ENCODE data around the gene BLOC1S6.

Gene BLOC1S6

GRCh38 chr15:45587095-45587862, at the start of gene BLOC1S6:
TSS of gene BLOC1S6 (plus strand) at chr15:45587379. CDS start at chr15:45587444, 65 bp downstream.
- DNase-seq = peak; percentile 92

DNA sequence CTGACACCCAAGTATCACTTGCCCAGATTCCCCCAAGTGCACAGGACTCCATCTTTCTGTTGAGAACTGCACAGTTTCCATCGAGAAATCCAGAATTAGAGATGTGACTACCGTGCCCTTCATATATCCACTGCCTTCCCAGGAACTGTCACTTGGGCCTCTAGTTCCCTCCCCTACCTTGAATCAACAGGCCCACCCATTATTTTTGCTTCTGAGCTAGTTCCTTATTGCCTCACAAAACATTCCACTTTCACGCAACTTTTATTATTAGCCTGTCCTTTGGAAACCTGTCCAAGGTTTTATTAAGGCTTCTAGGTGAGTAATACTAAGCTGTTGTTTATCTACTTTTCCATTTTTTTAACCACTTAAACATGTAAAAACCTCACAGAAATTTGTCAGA, 47.5 kb upstream of the BLOC1S6 start:
- no peak for DNase-seq

DNA sequence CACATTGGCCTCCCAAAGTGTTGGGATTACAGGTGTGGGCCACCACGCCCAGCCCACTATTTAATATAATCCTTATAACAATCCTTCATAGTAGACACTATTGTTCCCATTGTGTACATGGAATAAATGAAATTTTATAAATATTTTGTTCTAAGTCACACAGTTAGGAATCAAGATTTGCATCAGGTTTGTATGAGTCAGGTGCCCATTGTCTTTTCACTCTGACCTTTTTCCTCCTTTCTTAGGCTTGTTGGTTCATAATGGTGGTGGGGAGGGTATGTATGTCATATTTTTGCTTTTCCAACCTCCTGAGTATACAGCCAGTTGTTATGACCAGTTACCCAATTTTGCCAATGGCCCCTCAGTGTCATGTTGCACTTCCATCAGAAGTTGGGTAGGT, 46.6 kb upstream of the BLOC1S6 start:
- no peak for DNase-seq

DNA sequence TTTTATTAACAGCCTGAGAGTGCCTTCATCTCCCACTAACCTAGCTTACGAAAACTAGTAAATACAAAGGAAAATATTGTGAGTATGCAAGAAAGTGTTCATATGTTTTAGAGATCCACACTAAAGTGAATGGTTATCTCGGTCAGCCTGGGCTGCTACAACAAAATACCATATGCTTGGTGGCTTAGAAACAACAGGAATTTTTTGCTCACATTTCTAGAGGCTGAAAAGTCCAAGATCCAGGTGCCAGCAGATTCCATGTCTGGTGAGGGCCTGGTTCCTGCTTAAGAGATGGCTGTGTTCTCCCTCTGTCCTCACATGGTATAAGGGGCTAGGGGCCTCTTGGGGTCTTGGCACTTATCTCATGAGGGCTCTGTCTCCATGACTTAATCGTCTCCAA, 44.1 kb upstream of the BLOC1S6 start:
- no peak for DNase-seq

GRCh38 chr15:45544266-45545023, 42.7 kb upstream of the BLOC1S6 start:
- DNase-seq = no peak

DNA sequence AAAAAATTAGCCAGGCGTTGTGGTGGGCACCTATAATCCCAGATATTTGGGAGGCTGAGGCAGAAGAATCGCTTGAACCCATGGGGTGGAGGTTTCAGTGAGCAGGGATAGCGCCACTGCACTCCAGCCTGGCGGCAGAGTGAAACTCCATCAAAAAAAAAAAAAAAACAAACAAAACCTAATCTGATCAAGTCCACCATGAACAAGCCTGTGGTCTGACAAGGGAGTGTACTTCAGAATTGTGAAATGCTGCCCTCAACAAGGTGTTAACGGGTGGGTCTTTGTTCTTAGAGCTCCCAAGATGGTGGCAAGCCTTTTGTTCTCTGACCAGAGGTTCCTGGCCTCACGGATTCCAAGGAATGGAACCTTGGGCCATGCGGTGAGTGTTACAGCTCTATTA, 40.4 kb upstream of the BLOC1S6 start:
- no peak for DNase-seq

DNA sequence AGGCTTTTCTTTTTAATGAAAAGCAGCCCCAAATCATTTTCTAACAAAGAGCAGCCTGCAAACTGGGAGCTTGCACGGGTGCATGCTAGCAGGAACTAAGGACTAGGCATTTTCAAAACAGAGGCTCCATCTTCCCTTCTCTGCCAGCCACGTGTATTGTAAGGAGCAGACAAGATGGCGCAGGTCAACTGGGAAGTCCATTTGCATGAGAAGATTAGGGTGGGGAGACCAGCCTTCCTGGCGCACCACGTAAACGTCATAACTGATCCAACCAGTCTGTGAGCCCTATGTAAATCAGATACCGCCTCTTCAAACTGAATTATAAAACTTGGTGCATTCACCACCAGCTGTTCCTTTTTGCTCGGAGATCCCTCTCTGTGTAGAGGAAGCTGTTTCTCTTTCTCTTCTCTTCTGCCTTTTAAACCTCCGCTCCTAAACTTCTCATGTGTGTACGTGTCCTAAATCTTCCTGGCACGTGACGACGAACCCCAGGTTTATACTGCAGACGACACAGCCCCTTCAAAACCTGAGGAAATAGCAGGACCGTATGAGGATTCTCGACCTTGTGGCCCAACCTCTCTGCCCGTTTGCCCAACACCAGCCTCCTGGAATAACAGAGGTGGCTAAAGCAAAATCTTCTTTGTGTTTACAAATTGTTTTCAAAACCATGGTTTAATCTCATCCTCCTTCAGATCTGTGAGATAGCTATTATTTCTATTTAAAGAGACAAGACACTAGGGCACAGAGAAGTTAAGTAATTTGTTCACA, 38.2 kb upstream of the BLOC1S6 start:
- no peak for DNase-seq

- no peak for DNase-seq
Observed at GRCh38 chr15:45549541-45550220, 37.5 kb upstream of the BLOC1S6 start.

- no peak for DNase-seq
Observed at GRCh38 chr15:45550436-45550835, 36.7 kb upstream of the BLOC1S6 start.

GRCh38 chr15:45551676-45552075, 35.5 kb upstream of the BLOC1S6 start:
- DNase-seq = no peak

- no peak for DNase-seq
Observed at GRCh38 chr15:45555934-45556608, 31.1 kb upstream of the BLOC1S6 start.

DNA sequence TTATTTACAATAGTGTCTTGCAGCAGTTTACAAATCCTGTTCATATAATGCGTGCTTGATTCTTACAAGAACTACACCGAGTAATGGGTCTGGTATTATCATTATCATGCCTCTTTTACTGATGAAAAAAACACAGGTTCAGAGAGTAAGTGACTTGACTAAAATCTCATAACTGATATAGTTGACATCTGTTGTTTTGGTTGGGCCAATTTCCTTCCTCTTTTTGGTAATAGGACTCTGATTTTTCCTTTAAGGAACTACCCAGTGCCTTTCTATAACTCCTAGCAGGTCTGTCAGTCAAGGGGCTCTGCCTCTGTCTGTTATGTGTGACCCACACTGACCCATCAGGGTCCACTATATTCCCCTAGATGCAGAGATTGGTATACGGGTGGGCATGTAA, 14.6 kb upstream of the BLOC1S6 start:
- DNase-seq = no peak

- peak; percentile 5 for DNase-seq
Observed at GRCh38 chr15:45573961-45574629, 13.1 kb upstream of the BLOC1S6 start.

DNA sequence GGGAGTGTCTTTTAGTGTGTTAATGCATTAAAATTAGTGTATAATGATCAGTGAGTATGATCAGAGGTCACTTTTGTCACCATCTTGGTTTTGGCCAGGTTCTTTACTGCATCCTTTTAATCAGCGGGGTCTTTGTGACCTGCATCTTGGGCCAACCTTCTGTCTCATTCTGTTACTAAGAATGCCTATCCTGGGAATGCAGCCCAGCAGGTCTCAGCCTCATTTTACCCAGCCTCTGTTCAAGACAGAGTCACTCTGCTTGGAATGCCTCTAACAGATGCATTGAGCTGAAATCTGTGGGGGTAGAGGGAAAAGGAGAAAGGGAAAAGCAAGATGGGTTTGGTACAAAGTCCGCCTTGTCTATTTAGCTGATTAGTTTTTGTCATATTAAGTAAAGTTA, 5.3 kb upstream of the BLOC1S6 start:
- DNase-seq = no peak

DNA sequence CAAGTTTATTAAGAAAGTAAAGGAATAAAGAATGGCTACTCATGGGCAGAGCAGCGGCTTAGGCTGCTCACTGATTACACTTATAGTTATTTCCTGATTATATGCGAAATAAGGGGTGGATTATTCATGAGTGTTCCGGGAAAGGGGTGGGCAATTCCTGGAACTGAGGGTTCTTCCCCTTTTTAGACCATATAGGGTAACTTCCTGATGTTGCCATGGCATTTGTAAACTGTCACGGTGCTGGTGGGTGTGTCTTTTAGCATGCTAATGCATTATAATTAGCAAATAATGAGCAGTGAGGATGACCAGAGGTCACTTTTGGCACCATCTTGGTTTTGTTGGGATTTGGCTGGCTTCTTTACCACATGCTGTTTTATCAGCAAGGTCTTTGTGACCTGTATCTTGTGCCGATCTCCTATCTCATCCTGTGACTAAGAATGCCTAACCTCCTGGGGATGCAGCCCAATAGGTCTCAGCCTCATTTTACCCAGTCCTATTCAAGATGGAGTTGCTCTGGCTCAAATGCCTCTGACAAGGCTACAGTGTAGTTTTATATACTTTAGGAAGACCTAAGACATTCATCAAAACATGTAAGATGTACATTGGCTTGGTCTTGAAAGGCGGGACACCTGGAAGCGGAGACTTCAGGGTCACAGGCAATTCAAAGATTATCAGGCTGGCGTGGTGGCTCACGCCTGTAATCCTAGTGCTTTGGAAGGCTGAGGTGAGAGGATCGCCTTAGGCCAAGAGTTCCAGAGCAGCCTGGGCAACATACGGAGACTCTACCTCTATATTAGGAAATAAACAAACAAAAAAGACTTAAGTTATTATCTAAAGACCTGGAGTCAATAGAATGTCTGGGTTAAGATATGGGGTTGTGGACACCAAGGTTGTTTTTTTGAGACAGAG, 3.2 kb upstream of the BLOC1S6 start:
- no peak for DNase-seq

- DNase-seq = no peak
Observed at GRCh38 chr15:45585069-45585791, 1.9 kb upstream of the BLOC1S6 start.

GRCh38 chr15:45586125-45586524, 1.1 kb upstream of the BLOC1S6 start:
- no peak for DNase-seq

GRCh38 chr15:45586601-45587094, 531 bp upstream of the BLOC1S6 start:
- DNase-seq = no peak

GRCh38 chr15:45587863-45588170, 638 bp downstream of the BLOC1S6 start:
- DNase-seq = no peak

Data from NK-92 treated with Interleukin-12 subunit alpha and Interleukin-12 subunit beta, amount 100 ng/mL, for 24 hours (cell line).